ENCODE results near the gene GRID1.

GRID1 gene

GRCh38 chr10:86293396-86293791 lies 73.2 kb downstream of the GRID1 start:
- peaks cover 13% of the 10 kb centered on the region for H3K27me3 Mint-ChIP-seq (ENCODE audit: low read depth, poor library complexity)
- no peaks in the 10 kb centered on the region for H3K4me1 Mint-ChIP-seq
- no peaks in the 10 kb centered on the region for H3K9me3 Mint-ChIP-seq
- DNase-seq = no peak
- no peaks in the 10 kb centered on the region for H3K36me3 Mint-ChIP-seq (ENCODE audit: low read depth)
- TF ChIP-seq, protein P1, sequence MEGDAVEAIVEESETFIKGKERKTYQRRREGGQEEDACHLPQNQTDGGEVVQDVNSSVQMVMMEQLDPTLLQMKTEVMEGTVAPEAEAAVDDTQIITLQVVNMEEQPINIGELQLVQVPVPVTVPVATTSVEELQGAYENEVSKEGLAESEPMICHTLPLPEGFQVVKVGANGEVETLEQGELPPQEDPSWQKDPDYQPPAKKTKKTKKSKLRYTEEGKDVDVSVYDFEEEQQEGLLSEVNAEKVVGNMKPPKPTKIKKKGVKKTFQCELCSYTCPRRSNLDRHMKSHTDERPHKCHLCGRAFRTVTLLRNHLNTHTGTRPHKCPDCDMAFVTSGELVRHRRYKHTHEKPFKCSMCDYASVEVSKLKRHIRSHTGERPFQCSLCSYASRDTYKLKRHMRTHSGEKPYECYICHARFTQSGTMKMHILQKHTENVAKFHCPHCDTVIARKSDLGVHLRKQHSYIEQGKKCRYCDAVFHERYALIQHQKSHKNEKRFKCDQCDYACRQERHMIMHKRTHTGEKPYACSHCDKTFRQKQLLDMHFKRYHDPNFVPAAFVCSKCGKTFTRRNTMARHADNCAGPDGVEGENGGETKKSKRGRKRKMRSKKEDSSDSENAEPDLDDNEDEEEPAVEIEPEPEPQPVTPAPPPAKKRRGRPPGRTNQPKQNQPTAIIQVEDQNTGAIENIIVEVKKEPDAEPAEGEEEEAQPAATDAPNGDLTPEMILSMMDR (IDR thresholded peaks at IDR 0.05) = no peak
- no peak overlapping the region for H3K27ac Mint-ChIP-seq
- H3K4me3 Mint-ChIP-seq = no peak overlapping the region

- TF ChIP-seq, protein P1 (IDR thresholded peaks at IDR 0.05) = no peak
- Mint-ChIP-seq H3K36me3 (ENCODE audit: low read depth) (no peaks in the 10 kb centered on the region), H3K27me3 (ENCODE audit: low read depth, poor library complexity) (peaks cover 13% of the 10 kb centered on the region), H3K9me3 (no peaks in the 10 kb centered on the region), H3K4me3 (no peak overlapping the region), H3K4me1 (no peaks in the 10 kb centered on the region), H3K27ac (no peak overlapping the region)
- DNase-seq = no peak
Observed at GRCh38 chr10:86292462-86293395, 73.9 kb downstream of the GRID1 start.

DNA sequence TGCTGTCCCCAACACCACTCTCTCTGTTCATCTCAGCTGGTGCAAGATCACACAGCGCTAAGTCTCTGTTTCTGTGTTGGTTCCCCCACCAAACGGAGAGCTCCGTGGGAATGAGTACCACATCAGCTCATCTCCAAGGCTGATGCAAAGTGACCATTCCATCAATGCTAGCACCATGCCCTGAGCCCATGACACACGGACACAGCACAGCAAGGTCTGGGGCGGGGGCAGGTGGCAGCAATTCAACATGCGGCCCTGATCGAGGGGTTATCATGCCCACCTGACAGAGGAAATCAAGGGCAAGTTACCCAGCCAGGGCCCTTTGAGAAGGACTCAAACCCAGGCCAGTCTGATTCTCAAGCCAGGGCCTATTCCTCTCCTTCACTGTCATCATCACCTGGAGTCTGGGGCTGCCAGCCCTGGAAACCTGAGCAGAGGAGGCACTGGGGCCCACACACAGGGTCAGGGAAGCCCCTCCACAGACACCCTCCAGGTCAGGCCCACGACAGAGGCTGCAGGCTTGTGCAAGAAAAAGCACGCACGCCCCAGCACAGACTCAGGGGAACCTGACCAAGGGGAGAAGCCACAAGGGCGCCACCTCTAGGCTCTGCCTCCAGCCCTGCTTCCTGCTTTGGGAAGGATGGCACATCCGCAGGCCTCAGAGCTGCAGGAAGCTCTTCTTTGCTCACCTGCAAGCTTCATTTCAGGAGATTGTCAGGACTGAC lies 74.8 kb downstream of the GRID1 start:
- H3K4me3 Mint-ChIP-seq = no peak overlapping the region
- H3K36me3 Mint-ChIP-seq (ENCODE audit: low read depth) = no peaks in the 10 kb centered on the region
- H3K27me3 Mint-ChIP-seq (ENCODE audit: low read depth, poor library complexity) = peaks cover 16% of the 10 kb centered on the region
- H3K4me1 Mint-ChIP-seq = no peaks in the 10 kb centered on the region
- H3K9me3 Mint-ChIP-seq = no peaks in the 10 kb centered on the region
- no peak overlapping the region for H3K27ac Mint-ChIP-seq
- peak; percentile 13 for DNase-seq
- TF ChIP-seq, protein P1 (IDR thresholded peaks at IDR 0.05) = no peak

- Mint-ChIP-seq H3K27ac (no peak overlapping the region), H3K27me3 (ENCODE audit: low read depth, poor library complexity) (peaks cover 17% of the 10 kb centered on the region), H3K9me3 (no peaks in the 10 kb centered on the region), H3K36me3 (ENCODE audit: low read depth) (no peaks in the 10 kb centered on the region), H3K4me1 (no peaks in the 10 kb centered on the region), H3K4me3 (no peak overlapping the region)
- DNase-seq = no peak
- TF ChIP-seq, protein P1 (IDR thresholded peaks at IDR 0.05) = no peak
Observed at GRCh38 chr10:86290933-86291615, 75.5 kb downstream of the GRID1 start.

DNA sequence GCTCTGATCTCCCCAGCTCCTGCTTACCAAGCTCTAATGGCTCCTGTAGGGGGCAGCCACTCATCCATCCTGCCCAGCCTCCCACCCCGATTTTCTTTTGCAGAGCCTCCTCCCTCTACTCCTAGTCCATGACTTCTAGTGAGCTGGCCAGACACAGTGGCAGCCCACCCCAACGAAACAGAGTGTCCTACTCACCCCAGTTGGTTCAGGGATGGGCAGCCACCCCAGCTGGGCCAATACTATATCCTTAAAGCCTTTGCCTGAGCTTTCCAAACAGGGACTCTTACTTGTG lies 77.1 kb downstream of the GRID1 start:
- Mint-ChIP-seq H3K27ac (no peak overlapping the region), H3K9me3 (no peaks in the 10 kb centered on the region), H3K4me1 (no peaks in the 10 kb centered on the region), H3K4me3 (no peak overlapping the region), H3K36me3 (ENCODE audit: low read depth) (no peaks in the 10 kb centered on the region), H3K27me3 (ENCODE audit: low read depth, poor library complexity) (peaks cover 17% of the 10 kb centered on the region)
- TF ChIP-seq, protein P1 (IDR thresholded peaks at IDR 0.05) = no peak
- no peak for DNase-seq

Data from nephron progenitor cell (in vitro differentiated cells).